GM18505 (cell line): ENCODE data around the gene MRPL1.
A peak's percentile ranks its signal among the peaks of the same experiment; 100 is the strongest.

ENCODE experiments used
- ATAC-seq: cut with Tn5 transposase; IDR thresholded peaks from one replicate; pipeline ENCODE4 v1.9.1; 2021; ENCODE audit not compliant: unreplicated experiment
- POLR2A ChIP-seq: IDR thresholded peaks from 4 replicates; pipeline ENCODE4 v1.6.1; 2011; ENCODE audit warnings: borderline replicate concordance; ENCODE audit not compliant: insufficient read depth, insufficient read length; ENCODE audit errors: extremely low read depth

Gene MRPL1

DNA sequence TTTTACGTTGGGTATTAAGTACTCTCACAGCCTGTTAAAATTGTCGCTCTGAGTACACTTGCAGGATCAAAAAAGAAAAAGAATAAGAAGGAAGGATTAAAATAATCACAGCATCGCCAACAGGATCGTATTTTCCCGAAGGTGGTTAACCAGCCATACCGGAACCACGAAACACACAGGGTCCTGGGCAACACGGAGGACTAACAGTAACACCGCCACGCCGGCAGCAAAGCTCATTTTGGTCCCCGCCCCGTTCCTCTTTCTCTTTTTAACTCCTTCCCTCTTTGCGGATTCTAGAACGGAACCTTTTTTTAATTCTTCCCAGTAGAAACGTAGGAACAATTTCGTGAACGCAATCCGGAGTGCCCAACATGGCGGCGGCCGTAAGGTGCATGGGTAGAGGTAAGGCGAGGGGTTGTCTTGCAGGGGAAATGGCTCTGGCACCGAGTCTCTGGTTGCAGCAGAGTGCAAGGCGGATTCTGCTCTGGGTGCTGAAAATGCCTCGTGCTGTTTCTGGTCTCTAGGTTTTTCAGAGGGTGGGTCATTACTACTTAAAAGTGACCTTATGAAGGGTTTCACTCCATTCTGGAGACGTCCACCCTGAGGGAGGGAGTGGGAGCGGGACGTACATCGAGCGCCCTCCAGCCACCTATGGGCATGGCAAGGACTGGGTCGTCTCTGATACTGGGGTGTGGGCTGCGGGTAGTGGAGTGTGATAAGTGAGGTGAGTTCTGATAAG lies at the start of gene MRPL1:
TSS of gene MRPL1 (plus strand) at position 353 of the 739 bp plus-strand sequence. CDS start at position 372, 19 bp downstream.
- peak; percentile 84 for TF ChIP-seq POLR2A
- ATAC-seq = peak; percentile 83

DNA sequence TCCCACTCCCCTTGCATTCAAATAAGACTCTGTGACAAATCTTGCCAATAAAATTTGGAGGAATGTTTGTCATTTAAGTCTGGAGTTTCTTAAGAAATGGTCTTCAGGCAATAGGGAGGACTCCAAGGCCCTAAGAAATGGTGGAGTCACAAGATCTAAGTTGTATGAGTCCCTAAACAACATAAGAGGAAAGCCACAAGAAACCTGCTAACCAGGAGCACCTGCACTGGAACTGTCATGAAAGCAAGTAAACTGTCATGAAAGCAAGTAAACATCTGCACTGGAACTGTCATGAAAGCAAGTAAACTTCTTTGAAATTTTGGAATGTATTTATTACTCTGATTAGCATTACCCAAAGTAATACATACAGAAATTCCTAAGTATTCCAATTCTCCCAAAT lies 47.0 kb upstream of the MRPL1 start:
- no peak for TF ChIP-seq POLR2A
- ATAC-seq = no peak

DNA sequence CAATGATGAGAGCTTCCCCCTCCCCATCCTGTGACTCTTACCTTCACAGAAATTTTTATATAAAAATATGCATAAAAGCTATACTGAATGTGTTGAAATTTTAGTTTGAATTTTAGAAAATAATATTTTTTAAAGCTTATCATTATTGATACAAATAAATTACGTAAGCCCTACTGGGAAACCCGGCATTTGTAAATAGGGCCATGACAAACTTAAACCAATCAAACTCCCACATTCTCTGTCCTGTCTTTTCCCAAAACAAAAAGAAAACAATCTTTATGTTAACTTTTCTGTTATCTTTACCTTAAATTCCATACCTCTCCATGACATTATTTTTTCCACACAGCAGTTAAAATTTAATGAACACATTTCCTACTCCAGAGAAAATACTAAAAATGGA lies 46.1 kb upstream of the MRPL1 start:
- no peak for TF ChIP-seq POLR2A
- no peak for ATAC-seq

DNA sequence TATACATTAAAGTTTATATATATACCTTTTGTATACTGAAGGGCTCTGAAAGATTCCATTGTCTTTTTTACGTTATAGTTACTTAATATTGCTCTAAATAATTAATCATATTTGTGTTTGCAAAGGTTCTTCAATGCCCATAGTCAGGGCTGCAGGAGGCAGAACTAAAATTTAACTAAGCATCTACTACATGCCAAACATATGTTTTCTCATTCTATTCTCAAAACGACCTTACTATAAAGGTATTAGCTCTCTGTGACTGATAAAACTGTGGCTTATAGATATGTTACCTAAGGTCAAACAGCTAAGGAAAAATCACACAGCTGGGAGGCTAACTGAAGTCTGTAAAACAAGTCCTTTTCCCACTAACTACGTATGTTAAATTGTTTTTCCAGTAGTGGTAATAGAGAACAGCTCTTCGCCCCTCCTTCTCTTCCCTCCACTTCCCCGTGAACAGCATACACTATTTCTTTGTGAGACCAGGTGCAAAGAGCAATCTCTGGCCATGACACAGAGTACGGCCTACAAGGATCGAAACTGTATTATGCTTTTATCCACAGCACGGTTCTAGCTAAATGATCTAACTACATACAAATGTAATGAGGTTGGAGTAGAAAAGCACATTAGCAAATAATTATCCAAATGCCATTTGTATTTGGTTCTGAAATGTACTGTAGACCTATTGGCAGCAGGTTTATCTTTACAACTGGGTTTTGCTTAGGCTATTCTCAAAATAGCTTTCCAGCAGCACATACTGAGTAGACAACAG lies 45.1 kb upstream of the MRPL1 start:
- ATAC-seq = no peak
- TF ChIP-seq POLR2A = no peak

DNA sequence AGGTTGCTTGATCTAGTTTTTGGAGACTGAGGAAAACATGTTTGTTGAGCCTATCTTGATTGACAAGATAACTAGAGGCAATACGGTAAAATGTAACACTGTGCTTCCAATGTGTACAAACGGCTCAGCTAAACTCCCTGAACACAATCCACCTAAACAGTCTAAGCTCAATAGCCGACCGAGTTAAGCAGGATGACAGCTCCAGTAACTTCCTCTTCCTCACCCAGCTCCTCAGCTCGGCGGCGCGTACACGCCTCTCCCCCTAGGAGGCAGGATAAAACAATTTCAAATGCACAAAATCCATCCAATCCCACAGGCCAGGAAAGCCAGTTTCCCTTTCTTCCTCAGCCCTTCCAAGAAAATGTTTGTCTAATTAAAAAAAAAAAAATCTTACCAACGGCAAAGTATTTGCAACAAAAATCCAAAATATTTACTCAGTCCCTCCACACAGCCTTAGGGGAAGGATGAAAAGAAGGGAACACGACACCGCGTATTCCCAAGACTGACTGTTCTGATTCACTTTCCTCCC lies 44.5 kb upstream of the MRPL1 start:
- TF ChIP-seq POLR2A = no peak
- peak; percentile 24 for ATAC-seq

DNA sequence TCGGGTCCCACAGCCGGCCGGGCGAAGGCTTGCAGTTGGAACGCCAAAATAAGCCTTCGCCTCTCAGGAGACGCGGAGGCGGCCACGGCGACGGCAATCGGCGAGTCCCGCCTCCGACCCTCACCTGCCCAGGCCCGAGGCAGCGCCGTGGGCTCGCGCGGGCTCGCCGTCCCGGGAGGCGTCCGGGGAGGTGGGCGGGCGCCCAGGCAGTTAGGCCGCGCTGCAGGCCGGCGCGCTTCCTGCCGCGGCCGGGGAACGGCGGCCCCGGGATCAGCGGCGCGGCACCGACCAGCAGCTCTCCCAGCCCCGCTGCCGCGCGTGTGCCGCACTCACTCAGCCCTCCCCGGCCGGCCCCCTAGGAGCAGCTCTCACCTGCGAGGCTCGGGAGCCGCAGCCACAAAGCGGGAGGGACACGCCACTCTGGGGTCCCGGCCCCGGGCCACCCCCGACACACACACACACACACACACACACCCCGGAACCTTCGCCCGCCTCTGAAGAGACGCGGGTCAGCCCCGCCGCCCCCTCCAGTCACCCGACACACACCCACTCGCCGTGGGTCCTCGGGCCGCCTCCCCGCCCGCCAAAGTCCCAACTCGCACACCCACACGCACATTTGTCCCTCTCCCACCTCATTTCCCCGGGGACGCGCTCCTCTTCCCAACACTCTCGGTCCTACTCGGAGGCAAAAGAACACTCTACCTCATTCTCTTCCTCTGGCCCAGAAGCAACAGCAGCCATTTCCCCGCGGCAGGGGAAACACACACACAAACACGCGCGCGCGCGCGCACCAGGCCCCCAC lies 43.8 kb upstream of the MRPL1 start, which contains the start of gene CNOT6L:
TSS of gene CNOT6L (minus strand) at position 767 of the 802 bp plus-strand sequence. CDS start at position 707, 60 bp downstream.
- peak; percentile 38 for ATAC-seq
- TF ChIP-seq POLR2A = peak; percentile 61

DNA sequence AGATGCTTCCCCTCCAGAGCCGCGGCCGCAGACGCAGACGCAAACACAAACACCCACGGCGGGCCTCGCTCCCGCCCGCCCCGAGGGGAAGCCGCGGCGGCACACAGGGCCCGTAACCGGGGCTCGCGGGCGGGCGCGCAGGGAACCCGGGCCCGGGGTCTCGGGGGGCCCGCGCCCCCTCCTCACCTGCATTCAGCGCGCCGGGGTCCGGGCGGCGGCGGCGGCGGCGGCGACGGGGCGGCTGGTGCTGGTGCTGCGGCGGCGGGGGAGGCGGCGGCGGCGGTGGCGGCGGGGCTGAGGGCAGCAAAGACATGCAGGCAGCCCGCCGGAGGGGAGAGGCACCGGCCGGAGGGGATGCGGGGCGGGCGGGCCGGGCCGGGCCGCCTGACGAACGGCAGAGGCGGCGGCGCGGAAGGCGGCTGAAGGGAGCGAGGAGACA lies 43.2 kb upstream of the MRPL1 start:
- TF ChIP-seq POLR2A = no peak
- ATAC-seq = peak; percentile 15

DNA sequence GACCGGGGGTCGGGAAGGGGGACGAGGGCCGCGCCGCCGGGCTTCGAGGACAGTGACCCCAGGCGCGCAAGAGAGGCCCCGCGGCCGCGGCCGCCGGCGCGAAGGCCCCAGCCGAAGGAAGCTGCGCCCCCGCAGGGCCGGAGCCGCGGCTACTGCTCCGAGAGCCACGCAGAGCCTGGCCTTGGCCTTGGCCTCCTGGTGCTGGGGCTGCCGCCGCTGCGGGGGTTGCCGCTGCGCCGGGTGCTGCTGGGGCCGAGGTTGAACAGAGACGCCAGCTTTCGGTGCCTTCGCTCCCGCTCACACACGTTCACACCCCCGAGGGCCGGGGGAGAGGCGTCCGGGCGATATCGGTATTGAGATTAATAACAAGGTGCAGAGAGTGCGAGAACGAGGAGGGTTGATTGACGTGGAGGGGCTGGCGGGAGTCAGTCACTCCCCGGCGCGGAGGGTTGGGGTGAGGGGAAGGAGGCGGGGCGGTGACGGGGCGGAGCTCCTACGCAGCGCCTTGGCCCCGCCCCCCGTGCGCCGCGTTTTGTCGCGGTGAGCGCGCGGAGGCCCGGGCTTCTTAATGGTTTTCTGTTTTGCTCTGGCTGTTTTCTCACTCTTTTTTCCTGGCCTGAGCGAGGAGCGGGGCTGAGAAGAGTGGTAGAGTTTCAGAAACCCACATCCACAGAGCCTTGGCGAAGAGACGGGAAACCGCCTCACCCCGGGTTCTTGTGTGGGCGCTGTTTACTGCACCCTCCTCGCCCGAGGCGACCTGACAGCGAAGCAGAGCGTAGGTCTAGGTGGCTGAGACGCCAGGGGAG lies 42.6 kb upstream of the MRPL1 start:
- peak; percentile 77 for TF ChIP-seq POLR2A
- peak; percentile 76 for ATAC-seq

DNA sequence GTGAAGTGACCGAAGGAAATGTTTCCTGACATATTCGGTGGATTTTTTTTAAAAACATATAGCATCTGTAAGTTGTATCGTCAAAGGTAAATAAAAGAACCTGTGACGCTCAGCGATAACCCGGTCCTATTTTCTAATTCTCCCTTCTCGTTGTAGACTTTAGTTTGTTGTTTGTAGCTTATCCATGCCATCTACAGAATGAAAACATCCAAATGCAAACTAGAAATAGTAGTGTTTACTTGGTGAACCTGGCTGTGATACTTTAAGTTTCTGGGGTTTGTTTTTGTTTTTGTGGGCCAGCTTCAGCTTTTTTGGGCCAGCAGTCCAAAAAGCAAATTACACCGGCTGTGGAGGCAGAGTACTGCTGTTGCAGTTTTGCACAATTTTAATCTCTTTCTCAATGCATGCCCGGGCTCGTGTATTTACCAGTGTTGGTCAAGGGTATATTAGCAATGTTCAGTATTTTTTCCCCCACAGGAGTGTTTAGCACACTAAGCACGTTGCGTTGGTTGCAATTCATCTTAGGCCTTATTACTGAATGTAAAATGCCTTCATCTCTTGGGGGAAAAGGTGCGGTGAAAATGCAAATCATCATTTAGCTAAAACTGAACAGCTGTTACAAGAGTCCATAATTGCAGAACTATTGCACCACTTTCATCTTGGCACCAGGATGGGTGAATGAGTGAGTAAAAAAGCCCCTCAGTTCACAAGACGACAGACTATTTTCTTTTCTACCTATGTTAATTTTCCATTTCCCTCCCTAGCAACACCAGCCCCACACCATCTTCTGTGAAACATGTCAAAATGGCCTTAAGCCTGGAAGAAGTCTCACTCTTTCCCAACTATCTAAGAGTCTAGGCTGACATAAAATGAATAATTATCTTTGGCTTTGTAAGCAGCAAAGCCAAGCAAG lies 41.7 kb upstream of the MRPL1 start:
- ATAC-seq = no peak
- no peak for TF ChIP-seq POLR2A

DNA sequence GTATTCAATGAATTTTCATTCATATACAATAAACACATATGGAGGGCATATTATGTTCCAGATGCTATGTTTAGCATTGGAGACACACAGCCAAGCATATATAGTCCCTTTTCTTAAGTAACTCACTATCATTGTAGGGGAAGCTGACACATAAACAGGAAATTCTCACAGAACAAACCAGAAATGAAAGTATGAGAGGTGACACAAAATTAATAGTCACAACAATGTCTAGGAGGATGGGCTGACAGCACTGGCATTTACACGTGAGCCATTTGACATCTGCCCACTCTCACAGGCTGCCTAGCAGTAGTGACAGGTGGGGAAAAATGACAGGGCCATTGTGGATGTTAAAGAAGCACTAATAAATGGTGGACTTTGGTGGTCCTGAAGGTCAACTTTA lies 40.9 kb upstream of the MRPL1 start:
- ATAC-seq = no peak
- TF ChIP-seq POLR2A = no peak

DNA sequence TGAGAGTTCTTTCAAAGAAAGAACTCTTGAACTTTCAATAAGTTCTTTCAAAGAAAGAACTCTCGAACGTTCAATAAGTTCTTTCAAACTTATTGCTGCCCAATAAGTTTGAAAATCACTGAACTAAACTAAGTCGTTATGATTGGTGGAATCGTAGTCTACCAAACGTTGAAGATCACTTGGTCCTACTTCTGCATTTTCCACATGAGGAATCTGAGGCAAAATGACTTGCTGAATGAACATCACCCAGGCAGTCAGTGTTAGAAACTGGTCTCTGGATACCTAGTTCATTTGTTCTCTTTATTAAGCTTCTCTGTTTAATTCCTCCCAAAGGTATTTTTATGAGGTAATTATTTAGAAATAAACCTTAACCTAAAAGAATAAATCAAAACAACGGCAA lies 36.4 kb upstream of the MRPL1 start:
- no peak for TF ChIP-seq POLR2A
- ATAC-seq = no peak

DNA sequence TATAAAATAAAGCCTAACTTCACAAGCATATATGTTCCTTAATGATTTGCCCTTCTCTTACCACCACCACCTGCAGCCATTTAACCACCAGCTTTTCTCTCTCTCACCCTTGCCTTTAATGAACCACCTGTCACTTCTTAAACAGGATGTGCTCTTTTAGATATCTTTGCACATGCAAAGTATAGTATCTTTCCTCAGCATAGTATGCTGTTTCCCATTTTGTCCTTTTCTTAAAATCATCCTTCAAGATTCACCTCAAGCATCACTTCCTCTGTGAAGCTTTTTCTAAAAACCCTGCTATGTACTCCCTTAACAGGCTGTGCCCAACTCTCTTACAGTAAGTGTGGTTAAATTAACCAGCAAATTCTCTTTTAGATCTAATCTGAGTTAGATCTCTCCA lies 35.3 kb upstream of the MRPL1 start:
- no peak for ATAC-seq
- no peak for TF ChIP-seq POLR2A

DNA sequence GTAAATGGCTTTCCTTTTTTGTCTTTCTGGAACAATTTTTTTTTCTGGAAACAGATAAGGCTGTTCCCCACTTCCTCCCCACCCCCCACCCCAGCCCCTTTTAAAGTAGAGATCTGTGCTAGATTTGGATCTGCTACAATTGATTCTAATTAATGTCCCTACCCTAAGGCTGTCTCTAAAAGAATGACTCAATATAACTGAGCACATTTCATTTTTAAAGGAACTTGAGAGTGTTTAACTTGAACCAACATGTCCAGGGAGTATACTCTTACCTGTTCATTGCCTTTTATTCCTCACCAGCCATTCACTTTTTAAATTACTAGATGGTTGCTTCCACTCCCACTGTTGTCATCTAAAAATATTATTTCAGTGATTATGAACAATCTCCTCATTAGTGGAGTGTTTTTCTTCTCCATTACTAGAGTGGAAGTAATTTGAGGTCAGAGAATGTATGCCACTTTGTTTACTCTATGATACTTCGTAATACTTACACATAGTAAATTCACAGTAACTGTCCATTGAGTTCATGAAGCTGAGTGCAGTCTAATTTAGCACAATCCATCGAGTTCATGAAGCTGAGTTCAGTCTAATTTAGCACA lies 29.4 kb upstream of the MRPL1 start:
- TF ChIP-seq POLR2A = no peak
- no peak for ATAC-seq
